CD4-positive, alpha-beta T cell treated with Interleukin-6 at 100 ng/mL for 8 hours (primary cell): Measurements from ENCODE around the gene TMED8.
"Not testable (repeated sequence)": the region's sequence is repeated elsewhere in the genome, so short reads cannot be mapped to it uniquely, and the experiment has no call there.

Experiments
- DNase-seq: peaks from one replicate; pipeline ENCODE4 v3.0.0-alpha.2; 2020; ENCODE audit warnings: mixed read lengths, low spot score

The TMED8 gene

DNA sequence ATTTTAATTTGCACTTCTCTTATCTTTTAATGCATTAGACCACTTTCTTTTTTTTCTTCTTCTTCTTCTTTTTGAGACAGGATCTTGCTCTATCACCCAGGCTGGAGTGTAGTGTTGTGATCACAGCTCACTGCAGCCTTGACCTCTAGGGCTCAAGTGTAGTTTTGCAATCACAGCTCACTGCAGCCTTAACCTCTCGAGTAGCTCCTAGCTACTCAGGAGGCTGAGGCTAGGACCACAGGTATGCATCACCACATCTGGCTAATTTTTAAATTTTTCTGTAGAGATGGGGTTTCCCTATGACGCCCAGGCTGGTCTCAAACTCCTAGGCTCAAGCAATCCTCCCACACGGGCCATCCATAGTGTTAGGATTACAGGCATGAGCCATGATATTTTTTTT, 12.7 kb downstream of the TMED8 start:
- no peak for DNase-seq

DNA sequence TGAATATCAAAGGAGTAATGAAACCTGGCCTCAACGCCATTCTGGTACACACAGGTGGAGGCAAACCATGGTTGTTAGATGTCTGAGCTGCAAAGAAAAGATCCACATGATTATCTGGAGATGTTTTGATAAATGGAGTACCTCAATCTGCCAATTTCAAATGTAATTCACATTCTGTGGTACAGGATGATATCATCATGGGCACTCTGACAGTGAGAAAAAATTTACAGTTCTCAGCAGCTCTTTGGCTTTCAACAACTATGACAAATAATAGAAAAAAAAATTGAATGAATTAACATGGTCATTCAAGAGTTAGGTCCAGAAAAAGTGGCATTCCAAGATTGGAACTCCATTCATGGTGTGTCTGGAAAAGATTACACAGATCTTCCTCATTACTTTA, 17.3 kb downstream of the TMED8 start:
- no peak for DNase-seq

DNA sequence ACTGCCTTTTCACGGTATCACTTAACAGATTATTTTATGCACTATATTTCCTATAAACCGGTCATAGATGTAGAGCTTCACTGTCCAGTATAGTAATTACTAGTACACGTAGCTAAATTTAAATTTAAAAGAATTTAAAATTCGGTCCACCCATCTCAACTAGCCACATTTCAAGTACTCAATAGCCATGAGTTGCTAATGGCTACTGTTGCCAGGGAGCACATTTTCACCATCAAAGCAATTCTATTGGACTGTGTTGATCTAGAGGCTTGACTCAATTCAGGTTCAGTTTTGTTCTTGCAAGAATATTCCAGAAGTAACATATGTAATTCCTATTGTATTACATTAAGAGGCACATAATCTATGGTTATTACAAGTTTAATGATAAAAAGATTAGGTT, 20.0 kb downstream of the TMED8 start:
- DNase-seq, result no peak

DNA sequence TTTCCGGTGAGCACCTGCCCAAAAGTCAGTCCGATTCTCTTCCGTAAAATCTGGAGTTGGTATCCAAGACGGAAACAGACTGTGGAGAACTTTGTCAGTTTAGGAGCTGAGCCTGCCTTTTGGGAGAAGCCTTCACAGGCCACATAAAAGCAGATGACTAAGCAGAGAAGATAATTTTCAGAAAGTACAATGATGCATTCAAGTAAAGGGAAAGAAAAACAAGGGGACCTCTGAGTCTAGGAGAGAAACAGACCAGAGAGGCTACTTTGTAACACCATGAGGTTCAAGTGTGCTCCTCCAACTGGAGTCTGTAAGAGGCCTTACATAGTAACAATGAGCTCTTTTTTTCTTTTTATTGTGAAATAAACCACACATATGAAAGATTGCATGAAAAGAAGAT, 21.1 kb downstream of the TMED8 start:
- DNase-seq, result no peak

DNA sequence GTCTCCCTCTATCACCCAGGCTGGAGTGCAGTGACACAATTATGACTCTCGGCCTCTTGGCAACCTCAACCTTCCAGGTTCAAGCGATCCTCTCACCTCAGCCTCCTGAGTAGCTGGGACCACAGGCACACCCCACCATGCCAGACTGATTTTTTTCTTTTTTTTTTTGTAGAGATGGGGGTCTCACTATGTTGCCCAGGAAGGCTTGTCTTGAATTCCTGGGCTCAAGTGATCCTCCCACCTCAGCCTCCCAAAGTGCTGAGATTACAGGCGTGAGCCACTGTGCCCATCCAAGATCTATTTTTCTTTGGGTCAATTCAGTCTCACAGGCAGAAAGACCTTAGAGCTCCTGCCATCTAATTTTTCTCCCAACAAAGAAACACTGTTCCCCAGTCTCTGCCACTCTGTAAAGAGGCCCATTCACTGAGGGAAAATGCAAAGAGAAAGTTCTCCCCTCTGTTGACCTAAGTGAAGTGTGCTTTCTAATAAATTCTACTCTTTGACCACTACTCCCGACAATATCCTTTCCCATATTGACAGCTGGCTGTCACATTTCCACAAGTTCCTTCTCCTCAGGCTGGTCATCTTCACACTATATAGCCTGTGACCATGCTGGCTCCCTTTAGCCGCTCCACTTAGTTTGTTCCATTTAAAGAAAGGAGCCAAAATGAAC, 23.3 kb downstream of the TMED8 start:
- DNase-seq, result no peak

DNA sequence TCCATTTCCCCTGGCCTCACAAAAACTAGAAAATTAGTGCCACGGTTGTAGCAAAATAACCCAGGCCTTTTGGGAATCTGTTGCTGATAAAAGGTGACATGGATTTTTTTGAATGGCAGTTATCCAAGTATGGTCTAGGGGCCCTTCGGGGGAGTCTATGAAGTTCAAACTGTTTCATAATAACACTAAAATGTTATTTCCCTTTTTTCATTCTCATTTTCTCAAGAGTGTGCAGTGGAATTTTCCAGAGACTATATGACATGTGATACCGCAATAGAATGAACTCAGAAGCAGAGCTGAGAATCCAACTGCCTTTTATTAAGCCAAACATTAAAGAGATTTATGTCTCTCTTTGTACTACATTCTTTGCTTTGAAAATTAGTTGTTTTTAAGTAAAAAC, 29.1 kb downstream of the TMED8 start:
- no peak for DNase-seq

DNA sequence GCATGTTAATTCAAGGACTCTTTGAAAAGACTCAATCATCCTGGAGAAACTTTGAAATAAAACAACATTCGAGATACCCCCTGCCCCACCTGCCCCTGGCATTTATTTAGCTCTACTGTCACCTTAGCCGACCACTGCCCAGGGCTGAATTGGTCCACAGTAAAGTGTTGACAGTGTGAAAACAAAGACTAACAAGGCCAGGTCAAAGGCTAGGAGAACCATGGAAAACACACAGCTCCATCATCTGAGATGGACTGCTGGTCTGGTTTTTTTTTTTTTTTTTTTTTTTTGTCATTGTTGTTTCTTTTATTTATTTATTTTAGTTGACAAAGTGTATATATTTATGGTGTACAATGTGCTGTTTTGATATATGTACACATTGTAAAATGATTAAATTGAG, 30.4 kb downstream of the TMED8 start:
- DNase-seq, result no peak

DNA sequence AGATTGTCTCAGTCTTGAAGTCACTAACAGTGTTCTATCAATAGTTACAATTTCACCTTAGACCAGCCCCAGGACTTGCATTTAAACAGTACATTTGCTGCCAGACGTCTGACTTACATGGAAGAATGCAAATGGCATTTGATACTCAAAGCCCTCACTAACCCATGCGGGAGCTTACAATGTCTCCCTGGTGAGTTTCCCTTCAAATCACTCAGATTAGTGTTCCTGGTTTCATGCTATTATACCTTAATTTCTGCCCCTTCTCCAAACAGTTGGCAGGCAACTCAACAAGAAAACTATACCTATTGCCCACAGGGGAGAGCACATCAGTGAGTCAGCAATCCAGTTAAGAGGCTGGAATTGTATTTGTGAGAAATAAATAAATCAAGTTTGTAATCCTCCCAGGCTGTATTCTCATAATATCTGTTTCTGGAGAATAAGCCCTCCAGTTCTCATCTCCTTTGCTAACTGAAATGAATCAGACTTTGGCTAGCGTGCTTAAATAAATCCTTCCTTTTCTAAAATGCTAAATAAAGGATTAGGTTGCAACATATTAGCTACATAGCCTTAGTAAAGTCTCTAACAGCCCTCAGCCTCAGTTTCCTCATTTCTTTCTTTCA, 32.4 kb downstream of the TMED8 start:
- DNase-seq, result no peak

DNA sequence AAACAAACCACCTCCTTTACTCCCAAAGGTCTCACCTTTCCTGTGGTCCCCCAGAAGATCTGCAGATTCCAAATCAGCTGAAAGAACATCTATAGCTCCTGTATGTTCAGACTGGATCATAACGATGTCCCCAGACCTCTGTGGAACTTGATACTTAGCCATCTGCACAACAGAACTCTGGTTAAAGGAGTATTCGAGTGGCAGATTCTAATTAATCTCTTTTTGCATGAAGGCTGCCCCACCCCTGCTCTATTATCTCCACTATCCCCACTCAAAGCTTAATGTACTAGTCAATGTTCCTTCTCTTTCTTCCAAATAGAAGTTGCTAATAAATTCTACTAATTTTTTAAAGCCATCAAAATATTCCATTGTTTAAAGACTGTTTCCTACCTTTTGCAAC, 33.2 kb downstream of the TMED8 start:
- DNase-seq, result no peak

DNA sequence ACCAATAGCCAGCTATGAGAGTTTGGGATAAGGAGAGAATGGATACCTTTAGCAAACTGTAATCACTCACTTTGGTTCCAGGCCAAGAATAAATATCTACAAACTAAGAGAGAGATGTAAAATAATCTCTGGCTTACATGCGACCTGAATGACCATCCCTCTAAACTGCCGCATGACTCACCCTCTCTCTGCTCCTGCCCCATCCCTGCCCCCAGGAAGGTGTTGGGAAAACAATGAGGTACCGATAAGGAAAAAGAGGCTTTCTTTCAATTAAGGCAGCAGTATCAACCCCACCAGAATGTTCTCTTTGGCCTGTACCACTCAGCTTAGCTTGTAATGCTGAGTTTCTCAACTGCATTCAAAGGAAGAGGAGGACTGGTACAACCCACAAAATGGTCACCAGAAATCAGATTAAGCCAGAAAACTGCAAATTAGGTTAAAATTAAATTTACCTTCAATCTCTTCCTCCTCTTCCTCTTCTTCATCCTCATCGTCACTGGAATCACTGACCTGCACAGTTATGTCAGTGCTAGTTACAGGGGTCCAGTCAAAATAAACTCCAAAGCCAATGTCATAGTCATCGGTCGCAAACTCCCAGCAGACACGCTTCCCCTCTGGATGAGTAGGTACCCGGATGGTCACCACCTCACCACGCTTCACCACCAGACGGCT, 34.0 kb downstream of the TMED8 start:
- no peak for DNase-seq

DNA sequence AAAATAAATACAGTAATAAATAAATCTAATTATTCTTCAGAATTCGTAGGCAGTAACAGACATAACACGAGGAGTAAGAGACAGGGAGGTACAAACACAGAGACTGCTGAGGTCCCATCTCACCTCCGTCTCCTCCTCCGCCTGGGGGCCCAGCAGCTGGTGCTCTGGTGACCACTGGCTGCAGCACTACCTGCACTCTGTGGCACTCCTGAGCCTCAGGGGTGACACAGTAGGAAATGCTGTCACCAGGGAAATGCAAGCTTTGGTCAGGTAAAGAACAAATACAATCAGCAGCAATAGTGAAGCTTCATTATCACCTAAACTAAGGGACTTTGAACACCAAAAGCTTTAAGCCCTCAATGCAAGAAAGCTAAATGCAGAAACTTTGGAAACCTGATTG, 36.5 kb downstream of the TMED8 start:
- no peak for DNase-seq

DNA sequence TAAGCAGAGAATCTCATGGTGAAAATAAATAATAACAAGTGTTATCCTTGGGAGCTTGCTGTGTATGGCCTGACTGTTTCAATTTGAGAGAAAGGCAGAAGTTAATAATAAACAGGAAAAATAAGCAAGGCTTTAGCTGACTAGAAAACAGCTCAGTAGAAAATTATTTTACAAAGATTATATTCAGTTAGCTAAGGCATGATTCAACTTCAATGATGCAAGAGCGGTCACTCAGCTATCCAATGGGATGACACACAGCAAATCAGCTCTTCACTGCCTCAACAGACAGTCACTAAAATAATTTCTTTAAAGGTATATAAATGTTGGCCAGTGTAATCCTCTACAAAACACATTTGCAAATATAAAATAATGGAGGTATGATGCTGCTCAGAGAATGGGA, 37.5 kb downstream of the TMED8 start:
- no peak for DNase-seq

DNA sequence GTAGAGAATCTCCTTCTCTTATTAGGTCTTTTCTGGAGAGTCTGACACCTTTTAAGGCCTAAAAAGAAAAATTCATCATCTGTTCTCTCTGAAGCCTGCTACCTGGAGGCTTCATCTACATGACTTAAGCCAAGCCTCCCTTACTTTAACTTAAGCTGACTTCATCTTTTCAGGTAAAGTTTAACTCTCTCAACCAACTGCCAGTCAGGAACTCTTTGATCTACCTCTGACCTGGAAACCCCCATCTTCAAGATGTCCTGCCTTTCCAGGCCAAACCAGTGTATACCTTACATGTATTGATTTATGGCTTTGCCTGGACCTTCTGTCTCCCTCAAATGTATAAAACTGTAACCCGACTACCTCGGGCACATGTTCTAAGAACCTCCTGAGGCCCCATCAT, 38.6 kb downstream of the TMED8 start:
- DNase-seq, result no peak

DNA sequence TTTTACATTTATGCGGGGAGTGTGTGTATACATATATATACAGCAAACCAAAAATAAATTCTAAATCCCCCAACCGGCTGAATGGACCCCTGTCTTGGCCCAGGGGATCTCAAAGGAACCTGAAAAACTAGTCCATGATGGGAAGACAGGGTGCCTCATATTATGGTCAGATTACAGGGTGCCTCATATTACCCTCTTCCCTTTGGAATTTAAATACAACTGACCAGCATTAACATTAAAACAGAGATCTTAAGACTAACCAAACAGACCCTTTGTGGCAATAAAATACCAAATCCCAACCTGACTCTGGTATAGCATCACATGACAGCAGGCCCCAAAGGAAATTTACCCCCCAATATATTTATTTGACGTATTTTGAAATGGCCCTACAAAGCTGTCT, 39.0 kb downstream of the TMED8 start:
- no peak for DNase-seq

DNA sequence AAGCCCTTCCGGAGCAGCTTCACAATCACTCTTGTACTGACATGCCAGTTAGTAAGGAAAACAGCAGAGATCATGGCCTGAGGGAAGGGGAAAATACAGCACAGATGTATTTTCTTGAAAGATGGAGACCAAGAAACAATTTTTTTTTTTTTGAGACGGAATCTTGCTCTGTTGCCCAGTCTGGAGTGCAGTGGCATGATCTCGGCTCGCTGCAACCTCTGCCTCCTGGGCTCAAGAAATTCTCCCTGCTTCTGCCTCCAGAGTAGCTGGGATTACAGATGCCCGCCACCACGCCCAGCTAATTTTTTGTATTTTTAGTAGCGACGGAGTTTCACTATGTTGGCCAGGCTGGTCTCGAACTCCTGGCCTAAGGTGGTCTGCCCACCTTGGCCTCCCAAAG, 39.6 kb downstream of the TMED8 start:
- not testable (repeated sequence) for DNase-seq

DNA sequence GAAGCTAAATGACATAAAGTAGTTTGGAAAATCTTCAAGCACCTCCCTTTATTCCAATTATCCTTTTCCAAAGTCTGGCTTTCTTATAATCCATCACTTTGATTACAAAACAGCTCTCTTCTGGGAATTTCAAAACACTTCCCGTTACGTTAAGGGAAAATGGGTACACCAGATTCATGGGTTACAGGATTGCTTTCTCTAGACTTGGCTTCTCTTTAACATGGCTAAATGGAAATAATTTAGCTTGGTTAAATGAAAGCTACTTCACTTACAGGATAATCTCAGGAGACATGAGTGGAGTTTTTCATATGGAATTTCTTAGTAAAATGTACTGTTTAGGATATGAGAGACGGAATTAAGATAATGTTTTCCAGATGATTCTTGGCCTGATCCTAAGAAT, 41.3 kb downstream of the TMED8 start:
- no peak for DNase-seq

DNA sequence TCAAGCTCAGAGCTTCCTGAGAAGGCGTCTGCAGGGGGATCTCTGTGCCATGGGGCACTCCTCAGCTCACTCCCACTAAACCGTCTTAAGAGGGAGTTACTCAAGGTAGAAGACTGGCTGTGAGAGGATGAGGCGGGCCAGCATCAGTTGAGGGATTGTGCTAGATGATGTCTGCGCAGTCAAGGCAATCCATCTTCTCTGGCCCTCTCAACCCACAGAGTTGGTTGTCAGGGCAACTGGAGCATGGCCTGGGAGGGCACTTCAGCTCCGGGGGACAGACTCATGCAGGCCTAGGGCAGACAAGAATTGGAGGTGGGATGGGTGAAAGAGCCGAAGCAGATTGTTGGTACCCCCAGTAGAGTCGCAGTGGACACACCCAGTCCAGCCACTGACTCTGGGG, 47.0 kb downstream of the TMED8 start:
- DNase-seq, result no peak

DNA sequence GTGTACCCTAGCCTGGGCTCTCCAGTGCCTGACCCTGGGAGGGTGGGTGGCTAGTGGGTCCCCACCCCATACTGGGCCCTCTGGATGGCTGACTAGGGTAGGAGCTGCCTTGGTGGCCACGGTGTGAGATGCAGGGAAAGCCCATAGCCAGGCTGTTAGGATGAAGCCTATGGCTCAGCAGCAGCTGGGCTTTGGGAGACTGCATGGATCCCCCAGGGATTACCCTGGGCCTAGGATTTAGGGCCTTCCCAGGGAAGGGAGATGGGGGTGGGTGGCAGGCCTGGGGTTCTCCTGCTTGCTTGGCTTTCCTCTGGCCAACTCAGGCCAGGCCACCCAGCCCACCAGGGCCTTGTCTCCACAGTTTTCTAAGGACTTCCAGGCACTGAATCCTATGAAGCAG, 49.8 kb downstream of the TMED8 start:
- DNase-seq, result no peak

DNA sequence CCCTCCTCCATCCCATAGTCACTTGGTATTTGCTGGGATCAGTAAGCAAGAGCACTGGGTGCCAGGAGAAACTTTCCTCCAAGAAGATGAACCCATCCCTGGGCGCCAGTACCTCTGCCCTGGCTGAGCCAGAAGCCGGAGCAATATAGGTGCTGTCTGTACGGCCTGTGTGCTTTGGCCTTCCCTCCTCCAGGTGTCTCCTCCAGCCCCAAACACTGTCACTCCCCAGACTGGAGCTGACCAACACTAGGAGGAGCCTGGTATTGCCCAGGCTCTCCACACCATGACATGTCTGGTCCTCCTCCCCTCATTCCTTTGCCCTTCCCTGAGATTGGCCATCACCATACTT, 51.2 kb downstream of the TMED8 start:
- no peak for DNase-seq

DNA sequence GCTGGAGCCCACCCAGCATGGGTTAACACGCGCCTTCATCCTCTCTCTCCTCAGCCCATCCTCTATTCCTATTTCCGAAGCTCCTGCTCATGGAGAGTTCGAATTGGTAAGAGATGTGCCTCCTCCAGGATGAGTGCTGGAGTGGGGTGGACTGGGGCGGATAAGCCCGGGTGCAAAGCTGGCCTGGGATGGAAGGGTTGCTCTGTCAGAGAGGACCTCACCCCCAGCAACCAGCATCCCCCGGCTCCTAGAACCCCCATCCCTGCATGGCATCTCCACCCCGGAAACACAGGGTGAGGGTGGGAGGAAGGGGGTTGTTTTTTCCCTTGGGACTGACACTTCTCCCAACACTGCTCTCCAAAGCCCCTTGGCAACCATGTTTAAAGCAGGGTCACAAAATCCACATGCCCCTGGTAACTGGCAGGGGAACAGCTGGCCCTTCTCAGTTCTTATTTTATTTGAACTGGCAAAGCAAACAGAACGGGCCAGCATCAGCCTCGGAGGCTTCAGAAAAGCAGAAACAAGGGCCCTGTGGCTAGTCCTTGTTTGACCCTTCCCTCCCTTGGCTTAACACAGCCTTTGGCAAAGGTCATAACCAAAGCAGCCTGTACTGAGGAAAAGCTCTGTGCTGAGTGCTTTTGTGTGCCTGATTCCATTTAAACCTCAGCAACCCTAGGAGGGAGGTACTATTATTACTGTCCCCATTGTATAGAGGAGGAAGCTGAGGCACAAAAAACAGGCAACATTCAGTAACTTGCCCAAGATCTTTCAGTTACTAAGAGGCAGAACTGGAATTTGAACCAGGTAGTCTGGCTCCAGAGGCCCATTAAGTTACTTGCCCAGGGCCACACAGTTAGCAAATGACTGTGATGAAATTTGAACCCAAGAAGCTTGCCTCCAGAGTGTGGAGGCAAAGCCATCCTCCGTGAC, 51.8 kb downstream of the TMED8 start:
- DNase-seq, result no peak

DNA sequence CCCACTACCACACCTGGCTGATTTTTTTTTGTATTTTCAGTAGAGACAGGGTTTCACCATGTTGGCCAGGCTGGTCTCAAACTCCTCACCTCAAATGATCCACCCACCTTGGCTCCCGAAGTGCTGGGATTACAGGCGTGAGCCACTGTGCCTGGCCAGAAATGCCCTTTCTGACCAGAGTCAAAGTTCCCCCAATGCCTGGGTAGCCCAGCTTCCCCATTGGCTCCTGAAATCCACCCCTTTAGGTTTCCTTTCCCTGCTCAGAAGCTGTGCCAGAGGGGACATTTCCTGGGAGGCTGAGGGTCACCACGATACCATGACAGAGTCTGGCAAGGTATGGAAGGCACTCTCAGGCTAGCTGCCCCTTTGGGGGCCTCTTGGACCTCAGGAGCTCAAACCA, 52.6 kb downstream of the TMED8 start:
- DNase-seq, result no peak

DNA sequence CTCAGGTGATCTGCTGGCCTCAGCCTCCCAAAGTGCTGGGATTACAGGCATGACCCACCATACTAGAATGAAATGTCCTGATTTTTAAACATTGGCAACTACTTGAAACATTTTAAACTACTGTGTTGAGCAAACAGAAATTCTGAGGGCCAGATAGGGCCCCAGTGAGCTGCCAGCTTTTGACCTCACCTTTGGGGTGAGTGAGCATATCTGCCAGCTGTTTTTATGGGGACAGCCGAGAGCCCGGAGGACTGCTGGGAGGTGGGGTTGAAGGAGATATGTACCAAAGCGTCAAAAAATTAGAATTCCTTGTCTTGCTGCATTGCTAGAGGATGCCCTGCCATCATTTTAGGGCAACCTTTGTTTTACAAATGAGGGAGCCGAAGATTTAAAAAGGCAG, 53.3 kb downstream of the TMED8 start:
- no peak for DNase-seq

DNA sequence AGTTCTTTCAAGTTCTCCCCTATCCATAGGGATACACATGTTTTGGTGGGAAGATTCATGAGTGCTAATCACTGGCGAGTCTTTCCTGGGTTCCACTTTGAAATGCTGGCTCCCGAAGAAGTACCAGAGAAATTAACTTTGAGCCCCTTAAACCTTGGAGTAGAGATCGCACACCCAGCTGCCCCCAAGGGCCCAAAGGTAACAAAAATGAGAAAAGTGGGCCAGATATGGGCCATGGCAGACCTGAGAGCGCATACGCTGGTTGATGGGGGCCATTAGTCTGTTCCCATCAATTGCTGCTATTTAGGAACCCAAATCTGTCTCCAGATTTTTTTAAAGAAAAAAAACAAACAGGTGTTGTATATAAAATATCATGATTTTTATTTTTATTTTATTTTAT, 53.9 kb downstream of the TMED8 start:
- DNase-seq, result no peak
